Measurements from ENCODE around the gene NR1D1. TPM values are rescaled to one million over a fixed set of nuclear protein-coding genes. Genes with fewer than 3 reads are reported as not detected.

The NR1D1 gene
- total RNA-seq, 6 donors from 2014 or later = 3.8 to 24.7 (median 15.8) TPM

DNA sequence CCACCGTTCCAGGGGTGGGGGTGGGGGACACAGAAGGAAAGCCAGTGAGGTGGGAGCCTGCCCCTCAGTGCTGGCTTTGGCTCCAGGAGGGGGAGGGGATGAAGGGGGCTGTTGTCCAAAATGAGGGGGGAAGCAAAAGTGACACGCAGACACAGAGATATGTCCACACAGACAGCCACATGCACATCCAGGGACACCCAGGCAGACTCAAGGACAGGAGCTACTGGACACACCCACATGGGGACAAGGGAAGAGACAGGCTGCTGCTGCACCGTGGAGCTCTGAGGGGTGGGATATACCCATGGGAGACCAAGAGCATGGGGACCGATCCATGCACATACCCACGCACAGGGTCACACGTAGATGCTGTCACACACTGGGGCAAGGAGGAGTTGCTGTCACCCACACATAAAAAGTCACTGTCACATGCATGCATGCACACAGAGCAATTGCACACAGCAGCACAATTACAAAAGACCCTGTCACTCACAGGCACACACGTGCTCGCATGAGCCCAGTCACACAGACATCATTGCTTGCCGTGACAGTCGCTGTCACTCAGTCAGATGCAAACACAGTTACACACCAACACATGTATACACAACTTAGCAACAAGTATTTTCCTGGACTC lies 36.4 kb downstream of the NR1D1 start:
- H3K4me1 ChIP-seq = peaks cover 41 to 70% (median 53%) of the 10 kb centered on the region in 4 donors
- H3K9me3 ChIP-seq = no peaks in the 10 kb centered on the region
- ATAC-seq (ENCODE audit: low FRiP score in 2 of 2) (no peak), DNase-seq (peak in 1 of 2 donors; percentile 57)
- no peaks in the 10 kb centered on the region for H3K27me3 ChIP-seq
- H3K27ac ChIP-seq = peak overlapping the region; percentile 95 to 97 (median 96)
- peak overlapping the region; percentile 96 to 100 (median 98) for H3K4me3 ChIP-seq
- no peaks in the 10 kb centered on the region for H3K36me3 ChIP-seq
- TF ChIP-seq, protein P1, sequence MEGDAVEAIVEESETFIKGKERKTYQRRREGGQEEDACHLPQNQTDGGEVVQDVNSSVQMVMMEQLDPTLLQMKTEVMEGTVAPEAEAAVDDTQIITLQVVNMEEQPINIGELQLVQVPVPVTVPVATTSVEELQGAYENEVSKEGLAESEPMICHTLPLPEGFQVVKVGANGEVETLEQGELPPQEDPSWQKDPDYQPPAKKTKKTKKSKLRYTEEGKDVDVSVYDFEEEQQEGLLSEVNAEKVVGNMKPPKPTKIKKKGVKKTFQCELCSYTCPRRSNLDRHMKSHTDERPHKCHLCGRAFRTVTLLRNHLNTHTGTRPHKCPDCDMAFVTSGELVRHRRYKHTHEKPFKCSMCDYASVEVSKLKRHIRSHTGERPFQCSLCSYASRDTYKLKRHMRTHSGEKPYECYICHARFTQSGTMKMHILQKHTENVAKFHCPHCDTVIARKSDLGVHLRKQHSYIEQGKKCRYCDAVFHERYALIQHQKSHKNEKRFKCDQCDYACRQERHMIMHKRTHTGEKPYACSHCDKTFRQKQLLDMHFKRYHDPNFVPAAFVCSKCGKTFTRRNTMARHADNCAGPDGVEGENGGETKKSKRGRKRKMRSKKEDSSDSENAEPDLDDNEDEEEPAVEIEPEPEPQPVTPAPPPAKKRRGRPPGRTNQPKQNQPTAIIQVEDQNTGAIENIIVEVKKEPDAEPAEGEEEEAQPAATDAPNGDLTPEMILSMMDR (IDR thresholded peaks at IDR 0.05) = no peak
- TF ChIP-seq EP300 (IDR thresholded peaks at IDR 0.05) (peak in 1 of 4 donors; percentile 47), POLR2A (IDR thresholded peaks at IDR 0.05) (no peak), POLR2AphosphoS5 (IDR thresholded peaks at IDR 0.05) (peak in 1 of 2 donors; percentile 22)
- WGBS, 2 donors = 9 to 17% methylated on average over 2 to 10 of the region's 10 CpGs

- Histone ChIP-seq H3K27ac (peak overlapping the region; percentile 95 to 97 (median 96)), H3K36me3 (no peaks in the 10 kb centered on the region), H3K4me1 (peaks cover 38 to 65% (median 51%) of the 10 kb centered on the region in 4 donors), H3K9me3 (no peaks in the 10 kb centered on the region), H3K27me3 (no peaks in the 10 kb centered on the region), H3K4me3 (peak overlapping the region; percentile 96 to 100 (median 98))
- ATAC-seq (ENCODE audit: low FRiP score in 2 of 2) (peak; percentile 43 to 65), DNase-seq (peak; percentile 72 to 91)
- 0% methylated on average over 7 to 14 of the region's 42 CpGs for WGBS, 2 donors
- TF ChIP-seq, protein P1 (IDR thresholded peaks at IDR 0.05) = peak in 1 of 6 experiments; percentile 36
- TF ChIP-seq POLR2AphosphoS5 (IDR thresholded peaks at IDR 0.05) (peak in 1 of 2 donors; percentile 6), EP300 (IDR thresholded peaks at IDR 0.05) (no peak), POLR2A (IDR thresholded peaks at IDR 0.05) (peak in 2 of 4 donors; percentile 62 to 75)
Measured at GRCh38 chr17:40063187-40063771, 37.1 kb downstream of the NR1D1 start.

DNA sequence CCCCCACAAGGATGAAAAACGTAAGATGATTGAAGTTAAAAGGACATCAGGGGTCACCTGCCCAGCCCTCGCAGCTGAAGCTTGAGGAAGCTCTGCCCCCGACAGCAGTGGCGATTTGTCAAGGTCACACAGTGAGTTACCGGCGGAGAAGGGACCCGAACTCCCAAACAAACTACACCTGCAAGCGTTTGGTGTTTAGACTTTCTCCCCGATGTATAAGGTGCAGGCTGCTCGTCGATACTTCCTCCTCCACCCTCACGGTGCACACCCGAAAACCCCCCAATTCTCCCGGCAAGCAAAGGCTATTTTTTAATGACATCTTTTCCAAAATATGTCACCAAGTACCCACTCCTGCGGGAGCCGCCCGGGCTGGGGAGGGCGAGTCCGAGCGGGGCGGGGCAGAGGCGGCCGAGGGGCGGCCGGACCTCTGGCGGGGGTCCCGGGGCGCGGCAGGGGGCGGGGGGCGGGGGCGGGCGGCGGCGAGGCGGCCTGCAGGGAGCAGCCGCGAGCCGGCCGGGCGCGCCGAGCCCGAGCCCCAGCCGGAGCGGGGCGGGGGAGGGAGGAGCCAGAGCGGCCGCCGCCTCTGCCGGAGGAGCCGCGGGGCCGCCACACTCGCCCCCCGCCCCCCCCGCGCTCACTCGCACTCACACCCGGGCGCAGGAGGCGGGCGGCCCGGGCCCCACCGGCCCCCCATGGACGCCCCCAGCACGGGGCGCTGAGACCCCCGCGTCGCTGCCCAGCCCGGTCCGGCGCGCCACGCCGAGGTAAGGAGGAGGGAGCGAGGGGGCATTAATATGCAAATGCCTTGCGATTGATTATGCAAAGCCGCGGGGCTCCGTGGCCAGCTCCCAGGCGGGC lies 37.8 kb downstream of the NR1D1 start, which contains the start of gene THRA:
THRA (plus strand) TSS at position 637 of the 858 bp plus-strand sequence. CDS start 11,524 bp downstream, outside the sequence.
- Histone ChIP-seq H3K4me3 (peak within 1 kb of the TSS; percentile 96 to 100 (median 98)), H3K9me3 (no peaks in the 10 kb centered on the region), H3K27ac (peak within 1 kb of the TSS; percentile 95 to 97 (median 96)), H3K4me1 (peaks cover 33 to 57% (median 47%) of the 10 kb centered on the region in 4 donors), H3K27me3 (no peaks in the 10 kb centered on the region), H3K36me3 (no peaks in the 10 kb centered on the region)
- ATAC-seq (ENCODE audit: low FRiP score in 2 of 2) (peak; percentile 27 to 89), DNase-seq (peak; percentile 83 to 95)
- WGBS, 2 donors = 2 to 4% methylated on average over 16 to 50 of the region's 83 CpGs
- no peak for TF ChIP-seq POLR2A (IDR thresholded peaks at IDR 0.05)
- no peak for TF ChIP-seq EP300 (IDR thresholded peaks at IDR 0.05)
- TF ChIP-seq, protein P1 (IDR thresholded peaks at IDR 0.05) = peak in 3 of 6 experiments; percentile 28 to 71 (median 38)
- TF ChIP-seq POLR2AphosphoS5 (IDR thresholded peaks at IDR 0.05) = no peak

DNA sequence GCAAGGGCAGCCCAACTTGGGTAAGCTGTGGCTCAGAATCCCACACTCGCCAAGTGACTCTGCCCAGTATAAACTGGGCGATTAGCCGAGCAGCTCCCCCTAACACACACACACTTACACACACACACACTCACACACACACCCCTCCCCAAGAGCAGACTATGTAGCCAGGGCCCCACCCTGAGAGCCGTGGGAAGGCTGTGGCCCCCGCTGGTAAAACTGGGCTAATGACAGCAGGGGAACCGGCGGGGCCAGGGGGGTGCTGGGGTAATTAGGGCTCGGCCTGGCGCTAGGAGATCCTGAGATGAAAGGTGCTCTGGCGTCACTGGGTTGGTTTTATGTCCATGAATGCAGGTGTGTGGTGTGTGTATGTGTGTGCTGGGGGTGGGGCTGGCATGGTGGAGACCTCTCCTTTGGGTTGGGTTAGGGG lies 38.8 kb downstream of the NR1D1 start:
- no peak for ATAC-seq (ENCODE audit: low FRiP score in 2 of 2)
- Histone ChIP-seq H3K9me3 (no peaks in the 10 kb centered on the region), H3K36me3 (no peaks in the 10 kb centered on the region), H3K27me3 (no peaks in the 10 kb centered on the region), H3K4me1 (peaks cover 29 to 48% (median 42%) of the 10 kb centered on the region in 4 donors), H3K4me3 (no peak overlapping the region), H3K27ac (peak overlapping the region in 2 of 4 donors; percentile 96 to 97)
- TF ChIP-seq POLR2AphosphoS5 (IDR thresholded peaks at IDR 0.05) (no peak), POLR2A (IDR thresholded peaks at IDR 0.05) (no peak), EP300 (IDR thresholded peaks at IDR 0.05) (no peak)
- TF ChIP-seq, protein P1 (IDR thresholded peaks at IDR 0.05) = no peak
- 64 to 73% methylated on average over 10 of the region's 10 CpGs for WGBS, 2 donors
- peak in 1 of 2 donors; percentile 37 for DNase-seq

All from upper lobe of left lung (tissue), 6 donors.